HepG2 (cell line): ENCODE measurements around the gene CCDC148. TPM values are rescaled to one million over a fixed set of nuclear protein-coding genes. Genes with fewer than 3 reads are reported as not detected.
A peak's percentile ranks its signal among the peaks of the same experiment; 100 is the strongest.

Experiments
- BCL3 ChIP-seq: sonication (generic); formaldehyde crosslinking; IDR thresholded peaks from 2 replicates; pipeline ENCODE4 v1.5.1; 2020; ENCODE audit warnings: mild to moderate bottlenecking, missing genetic modification reagents, moderate library complexity
- CEBPG ChIP-seq: IDR thresholded peaks from 2 replicates; pipeline ENCODE4 v1.6.1; 2016
- DDIT3 ChIP-seq: sonication (generic); formaldehyde crosslinking; IDR thresholded peaks from 2 replicates; pipeline ENCODE4 v1.4.0; 2020; ENCODE audit warnings: mild to moderate bottlenecking, missing genetic modification reagents
- EED ChIP-seq: sonication (generic); formaldehyde crosslinking; IDR thresholded peaks from 2 replicates; pipeline ENCODE4 v1.5.0; 2020; ENCODE audit warnings: mild to moderate bottlenecking, missing genetic modification reagents
- ERF ChIP-seq: IDR thresholded peaks from 2 replicates; pipeline ENCODE4 v1.6.1; 2018; ENCODE audit warnings: missing biosample characterization, missing genetic modification reagents
- FOXK1 ChIP-seq: sonication (generic); formaldehyde crosslinking; IDR thresholded peaks from 2 replicates; pipeline ENCODE4 v1.4.0; 2020; ENCODE audit warnings: low read depth, missing genetic modification reagents, borderline replicate concordance
- NR2F2 ChIP-seq: IDR thresholded peaks from 2 replicates; pipeline ENCODE4 v1.6.1; 2012; ENCODE audit warnings: low read depth, inconsistent platforms, borderline replicate concordance
- RFX1 ChIP-seq: fragments of 450-650 bp; IDR thresholded peaks from 2 replicates; pipeline ENCODE4 v1.6.1; 2017
- WIZ ChIP-seq: sonication (generic); formaldehyde crosslinking; IDR thresholded peaks from 2 replicates; pipeline ENCODE4 v1.5.1; 2020; ENCODE audit warnings: mild to moderate bottlenecking, missing genetic modification reagents
- ZBTB34 ChIP-seq: sonication (generic); formaldehyde crosslinking; IDR thresholded peaks from 2 replicates; pipeline ENCODE4 v1.8.0; 2022; ENCODE audit warnings: mild to moderate bottlenecking, missing genetic modification reagents
- ZMYM3 ChIP-seq: sonication (generic); formaldehyde crosslinking; IDR thresholded peaks from 2 replicates; pipeline ENCODE4 v1.5.1; 2020; ENCODE audit warnings: mild to moderate bottlenecking, missing genetic modification reagents
- ZNF160 ChIP-seq: sonication (generic); formaldehyde crosslinking; IDR thresholded peaks from 2 replicates; pipeline ENCODE4 v1.8.0; 2022; ENCODE audit warnings: mild to moderate bottlenecking, inconsistent platforms, missing genetic modification reagents
- ZNF432 ChIP-seq: sonication (generic); formaldehyde crosslinking; IDR thresholded peaks from 2 replicates; pipeline ENCODE4 v1.5.0; 2020; ENCODE audit warnings: missing genetic modification reagents, mild to moderate bottlenecking, borderline replicate concordance
- ZNF512 ChIP-seq: sonication (generic); formaldehyde crosslinking; IDR thresholded peaks from 2 replicates; pipeline ENCODE4 v1.4.0; 2020; ENCODE audit warnings: mild to moderate bottlenecking, missing genetic modification reagents
- ZNF563 ChIP-seq: sonication (generic); formaldehyde crosslinking; IDR thresholded peaks from 2 replicates; pipeline ENCODE4 v1.8.0; 2022; ENCODE audit warnings: mild to moderate bottlenecking, moderate library complexity, missing genetic modification reagents
- ZNF598 ChIP-seq: sonication (generic); formaldehyde crosslinking; IDR thresholded peaks from 2 replicates; pipeline ENCODE4 v1.5.1; 2020; ENCODE audit warnings: mild to moderate bottlenecking, missing genetic modification reagents, borderline replicate concordance
- ZNF670 ChIP-seq: sonication (generic); formaldehyde crosslinking; IDR thresholded peaks from 2 replicates; pipeline ENCODE4 v1.8.0; 2022; ENCODE audit warnings: mild to moderate bottlenecking, missing genetic modification reagents, borderline replicate concordance
- ZNF7 ChIP-seq: IDR thresholded peaks from 2 replicates; pipeline ENCODE4 v1.6.1; 2016; ENCODE audit warnings: missing biosample characterization, missing genetic modification reagents
- ZSCAN21 ChIP-seq: sonication (generic); formaldehyde crosslinking; IDR thresholded peaks from 2 replicates; pipeline ENCODE4 v1.8.0; 2022; ENCODE audit warnings: mild to moderate bottlenecking, missing genetic modification reagents, moderate library complexity, borderline replicate concordance
- ZSCAN22 ChIP-seq: sonication (generic); formaldehyde crosslinking; IDR thresholded peaks from 2 replicates; pipeline ENCODE4 v1.4.0; 2020; ENCODE audit warnings: mild to moderate bottlenecking, missing genetic modification reagents
- ZSCAN5A ChIP-seq: sonication (generic); formaldehyde crosslinking; IDR thresholded peaks from 2 replicates; pipeline ENCODE4 v1.8.0; 2022; ENCODE audit warnings: mild to moderate bottlenecking, missing genetic modification reagents, borderline replicate concordance
- polyA plus RNA-seq, 8 experiments: library from polyadenylated mRNA; depleted of rRNA in 3 of 8; stranded (reverse) in 7 of 8; unstranded in 1 of 8; fragments of >200 nt; fragmentation: Illumina TruSeq in 4 of 8; extraction: Trizol in 4 of 8; gene quantifications; 2 replicates each; pipeline versions ENCODE4 v1.2.1 to v1.2.3, GENCODE V29; 2011 to 2016; ENCODE audit warnings: low read depth in 4 of 8, missing spikeins in 1 of 8, mixed read lengths in 1 of 8; ENCODE audit not compliant: insufficient read depth in 1 of 8
- total RNA-seq, 5 experiments: library from RNA; depleted of rRNA; stranded (reverse); fragments of >200 nt; fragmentation: Illumina TruSeq; extraction: Trizol; gene quantifications; 2 replicates each; pipeline ENCODE4 v1.2.3, GENCODE V29; 2016; ENCODE audit warnings: low read depth in 1 of 5

Gene CCDC148
- total and polyA plus RNA-seq, 2 of the 13 experiments (the other 11 are each of a cell fraction or from before 2014, with no cell fraction given): 0.30 to 0.49 TPM

- no peak for TF ChIP-seq ZNF670 (CRISPR knock-in tag)
- peak; percentile 33; the same call in 1 of the 2 replicates for TF ChIP-seq FOXK1 (CRISPR knock-in tag)
- no peak for TF ChIP-seq EED
- TF ChIP-seq ZNF160 (CRISPR knock-in tag): no peak
- TF ChIP-seq ZNF432 (CRISPR knock-in tag): no peak
- no peak for TF ChIP-seq WIZ (CRISPR knock-in tag)
- TF ChIP-seq CEBPG (CRISPR knock-in tag): no peak
- TF ChIP-seq ZBTB34 (CRISPR knock-in tag): no peak
- no peak for TF ChIP-seq ZNF563 (CRISPR knock-in tag)
- no peak for TF ChIP-seq ZSCAN22 (CRISPR knock-in tag)
- TF ChIP-seq RFX1: no peak
- TF ChIP-seq ZNF512: no peak
- TF ChIP-seq BCL3 (CRISPR knock-in tag): no peak
- no peak for TF ChIP-seq DDIT3
- no peak for TF ChIP-seq ZNF598 (CRISPR knock-in tag)
- TF ChIP-seq ZSCAN5A (CRISPR knock-in tag): no peak
- no peak for TF ChIP-seq ZMYM3 (CRISPR knock-in tag)
- TF ChIP-seq ZNF7 (CRISPR knock-in tag): no peak
- 0 out of 2 replicates have a peak, but pooled peaks have one; percentile 20 for TF ChIP-seq ERF (CRISPR knock-in tag)
- no peak for TF ChIP-seq ZSCAN21
- TF ChIP-seq NR2F2: peak; percentile 96
- TF ChIP-seq, all 625 proteins: peak for 67
Observed at GRCh38 chr2:158232476-158232875, 224.1 kb downstream of the CCDC148 start (continued).
